Measurements from ENCODE around the gene BFSP1.

The BFSP1 gene

GRCh38 chr20:17556837-17557674, 25.9 kb upstream of the BFSP1 start:
- no peak for DNase-seq (ENCODE audit: low read depth, low spot score)
- Histone ChIP-seq H3K4me3 (ENCODE audit: low read length) (no peak overlapping the region), H3K27ac (ENCODE audit: low read length) (no peak overlapping the region), H3K9me3 (ENCODE audit: control insufficient read depth, insufficient read depth, low read length) (no peaks in the 10 kb centered on the region), H3K27me3 (ENCODE audit: control insufficient read depth, insufficient read depth, low read length) (no peaks in the 10 kb centered on the region), H3K4me1 (ENCODE audit: control insufficient read depth, insufficient read depth, low read length) (peaks cover 4% of the 10 kb centered on the region), H3K36me3 (ENCODE audit: control insufficient read depth, insufficient read depth, low read length) (no peaks in the 10 kb centered on the region)
- no CpG with 5 or more reads among the region's 11 CpGs for WGBS (ENCODE audit: insufficient coverage, insufficient read length)

GRCh38 chr20:17555106-17555505, 23.9 kb upstream of the BFSP1 start:
- H3K27me3 ChIP-seq (ENCODE audit: control insufficient read depth, insufficient read depth, low read length): no peaks in the 10 kb centered on the region
- no peak overlapping the region for H3K4me3 ChIP-seq (ENCODE audit: low read length)
- H3K4me1 ChIP-seq (ENCODE audit: control insufficient read depth, insufficient read depth, low read length): peaks cover 4% of the 10 kb centered on the region
- H3K36me3 ChIP-seq (ENCODE audit: control insufficient read depth, insufficient read depth, low read length): no peaks in the 10 kb centered on the region
- no peak overlapping the region for H3K27ac ChIP-seq (ENCODE audit: low read length)
- no peak for DNase-seq (ENCODE audit: low read depth, low spot score)
- no peaks in the 10 kb centered on the region for H3K9me3 ChIP-seq (ENCODE audit: control insufficient read depth, insufficient read depth, low read length)
- no CpG with 5 or more reads among the region's 3 CpGs for WGBS (ENCODE audit: insufficient coverage, insufficient read length)

GRCh38 chr20:17549131-17549530, 18.0 kb upstream of the BFSP1 start:
- no peak overlapping the region for H3K27ac ChIP-seq (ENCODE audit: low read length)
- no peaks in the 10 kb centered on the region for H3K9me3 ChIP-seq (ENCODE audit: control insufficient read depth, insufficient read depth, low read length)
- no peak for DNase-seq (ENCODE audit: low read depth, low spot score)
- no peaks in the 10 kb centered on the region for H3K27me3 ChIP-seq (ENCODE audit: control insufficient read depth, insufficient read depth, low read length)
- WGBS (ENCODE audit: insufficient coverage, insufficient read length): no CpG with 5 or more reads among the region's 4 CpGs
- H3K4me1 ChIP-seq (ENCODE audit: control insufficient read depth, insufficient read depth, low read length): no peaks in the 10 kb centered on the region
- no peak overlapping the region for H3K4me3 ChIP-seq (ENCODE audit: low read length)
- no peaks in the 10 kb centered on the region for H3K36me3 ChIP-seq (ENCODE audit: control insufficient read depth, insufficient read depth, low read length)

GRCh38 chr20:17545127-17545526, 13.9 kb upstream of the BFSP1 start:
- Histone ChIP-seq H3K4me3 (ENCODE audit: low read length) (no peak overlapping the region), H3K27ac (ENCODE audit: low read length) (no peak overlapping the region), H3K9me3 (ENCODE audit: control insufficient read depth, insufficient read depth, low read length) (no peaks in the 10 kb centered on the region), H3K27me3 (ENCODE audit: control insufficient read depth, insufficient read depth, low read length) (no peaks in the 10 kb centered on the region), H3K36me3 (ENCODE audit: control insufficient read depth, insufficient read depth, low read length) (no peaks in the 10 kb centered on the region), H3K4me1 (ENCODE audit: control insufficient read depth, insufficient read depth, low read length) (no peaks in the 10 kb centered on the region)
- WGBS (ENCODE audit: insufficient coverage, insufficient read length): no CpG with 5 or more reads among the region's 4 CpGs
- no peak for DNase-seq (ENCODE audit: low read depth, low spot score)

- Histone ChIP-seq H3K27me3 (ENCODE audit: control insufficient read depth, insufficient read depth, low read length) (no peaks in the 10 kb centered on the region), H3K4me3 (ENCODE audit: low read length) (no peak overlapping the region), H3K27ac (ENCODE audit: low read length) (no peak overlapping the region), H3K9me3 (ENCODE audit: control insufficient read depth, insufficient read depth, low read length) (no peaks in the 10 kb centered on the region), H3K36me3 (ENCODE audit: control insufficient read depth, insufficient read depth, low read length) (no peaks in the 10 kb centered on the region), H3K4me1 (ENCODE audit: control insufficient read depth, insufficient read depth, low read length) (no peaks in the 10 kb centered on the region)
- no CpG with 5 or more reads among the region's 5 CpGs for WGBS (ENCODE audit: insufficient coverage, insufficient read length)
- DNase-seq (ENCODE audit: low read depth, low spot score): no peak
These were observed 12.5 kb upstream of the BFSP1 start for GRCh38 chr20:17543531-17544131.

GRCh38 chr20:17542993-17543412, 11.8 kb upstream of the BFSP1 start:
- no CpG with 5 or more reads among the region's 4 CpGs for WGBS (ENCODE audit: insufficient coverage, insufficient read length)
- DNase-seq (ENCODE audit: low read depth, low spot score): no peak
- Histone ChIP-seq H3K36me3 (ENCODE audit: control insufficient read depth, insufficient read depth, low read length) (no peaks in the 10 kb centered on the region), H3K9me3 (ENCODE audit: control insufficient read depth, insufficient read depth, low read length) (no peaks in the 10 kb centered on the region), H3K27ac (ENCODE audit: low read length) (no peak overlapping the region), H3K27me3 (ENCODE audit: control insufficient read depth, insufficient read depth, low read length) (no peaks in the 10 kb centered on the region), H3K4me1 (ENCODE audit: control insufficient read depth, insufficient read depth, low read length) (no peaks in the 10 kb centered on the region), H3K4me3 (ENCODE audit: low read length) (no peak overlapping the region)

- Histone ChIP-seq H3K9me3 (ENCODE audit: control insufficient read depth, insufficient read depth, low read length) (no peaks in the 10 kb centered on the region), H3K36me3 (ENCODE audit: control insufficient read depth, insufficient read depth, low read length) (no peaks in the 10 kb centered on the region), H3K27ac (ENCODE audit: low read length) (no peak overlapping the region), H3K27me3 (ENCODE audit: control insufficient read depth, insufficient read depth, low read length) (no peaks in the 10 kb centered on the region), H3K4me1 (ENCODE audit: control insufficient read depth, insufficient read depth, low read length) (no peaks in the 10 kb centered on the region), H3K4me3 (ENCODE audit: low read length) (no peak overlapping the region)
- WGBS (ENCODE audit: insufficient coverage, insufficient read length): no CpG with 5 or more reads among the region's 1 CpG
- DNase-seq (ENCODE audit: low read depth, low spot score): no peak
These were observed 11.3 kb upstream of the BFSP1 start for GRCh38 chr20:17542481-17542880.

- no peaks in the 10 kb centered on the region for H3K27me3 ChIP-seq (ENCODE audit: control insufficient read depth, insufficient read depth, low read length)
- H3K9me3 ChIP-seq (ENCODE audit: control insufficient read depth, insufficient read depth, low read length): no peaks in the 10 kb centered on the region
- no peak for DNase-seq (ENCODE audit: low read depth, low spot score)
- H3K27ac ChIP-seq (ENCODE audit: low read length): no peak overlapping the region
- no CpG with 5 or more reads among the region's 5 CpGs for WGBS (ENCODE audit: insufficient coverage, insufficient read length)
- H3K36me3 ChIP-seq (ENCODE audit: control insufficient read depth, insufficient read depth, low read length): no peaks in the 10 kb centered on the region
- H3K4me3 ChIP-seq (ENCODE audit: low read length): no peak overlapping the region
- H3K4me1 ChIP-seq (ENCODE audit: control insufficient read depth, insufficient read depth, low read length): peaks cover 2% of the 10 kb centered on the region; the same call in 1 of the 2 replicates
These were observed 10.8 kb upstream of the BFSP1 start for GRCh38 chr20:17541996-17542395.

- no peaks in the 10 kb centered on the region for H3K36me3 ChIP-seq (ENCODE audit: control insufficient read depth, insufficient read depth, low read length)
- DNase-seq (ENCODE audit: low read depth, low spot score): no peak
- H3K9me3 ChIP-seq (ENCODE audit: control insufficient read depth, insufficient read depth, low read length): no peaks in the 10 kb centered on the region
- H3K4me3 ChIP-seq (ENCODE audit: low read length): no peak overlapping the region
- H3K27me3 ChIP-seq (ENCODE audit: control insufficient read depth, insufficient read depth, low read length): no peaks in the 10 kb centered on the region
- WGBS (ENCODE audit: insufficient coverage, insufficient read length): no CpG with 5 or more reads among the region's 3 CpGs
- H3K4me1 ChIP-seq (ENCODE audit: control insufficient read depth, insufficient read depth, low read length): peaks cover 2% of the 10 kb centered on the region; the same call in 1 of the 2 replicates
- H3K27ac ChIP-seq (ENCODE audit: low read length): no peak overlapping the region
These were observed 10.4 kb upstream of the BFSP1 start for GRCh38 chr20:17541596-17541995.

GRCh38 chr20:17538517-17539170, 7.5 kb upstream of the BFSP1 start:
- no CpG with 5 or more reads among the region's 7 CpGs for WGBS (ENCODE audit: insufficient coverage, insufficient read length)
- DNase-seq (ENCODE audit: low read depth, low spot score): no peak
- H3K4me1 ChIP-seq (ENCODE audit: control insufficient read depth, insufficient read depth, low read length): peaks cover 4% of the 10 kb centered on the region; the same call in 1 of the 2 replicates
- no peak overlapping the region for H3K4me3 ChIP-seq (ENCODE audit: low read length)
- H3K36me3 ChIP-seq (ENCODE audit: control insufficient read depth, insufficient read depth, low read length): no peaks in the 10 kb centered on the region
- no peak overlapping the region for H3K27ac ChIP-seq (ENCODE audit: low read length)
- H3K9me3 ChIP-seq (ENCODE audit: control insufficient read depth, insufficient read depth, low read length): no peaks in the 10 kb centered on the region
- no peaks in the 10 kb centered on the region for H3K27me3 ChIP-seq (ENCODE audit: control insufficient read depth, insufficient read depth, low read length)

Data from iPS DF 6.9 (cell line).